HG03025 (cell line): ENCODE results near the gene POLN.

ENCODE experiments used
- ATAC-seq: cut with Tn5 transposase; IDR thresholded peaks from one replicate; pipeline ENCODE4 v1.9.1; 2021; ENCODE audit warnings: mild to moderate bottlenecking, moderate library complexity; ENCODE audit not compliant: unreplicated experiment, low FRiP score

Gene POLN

DNA sequence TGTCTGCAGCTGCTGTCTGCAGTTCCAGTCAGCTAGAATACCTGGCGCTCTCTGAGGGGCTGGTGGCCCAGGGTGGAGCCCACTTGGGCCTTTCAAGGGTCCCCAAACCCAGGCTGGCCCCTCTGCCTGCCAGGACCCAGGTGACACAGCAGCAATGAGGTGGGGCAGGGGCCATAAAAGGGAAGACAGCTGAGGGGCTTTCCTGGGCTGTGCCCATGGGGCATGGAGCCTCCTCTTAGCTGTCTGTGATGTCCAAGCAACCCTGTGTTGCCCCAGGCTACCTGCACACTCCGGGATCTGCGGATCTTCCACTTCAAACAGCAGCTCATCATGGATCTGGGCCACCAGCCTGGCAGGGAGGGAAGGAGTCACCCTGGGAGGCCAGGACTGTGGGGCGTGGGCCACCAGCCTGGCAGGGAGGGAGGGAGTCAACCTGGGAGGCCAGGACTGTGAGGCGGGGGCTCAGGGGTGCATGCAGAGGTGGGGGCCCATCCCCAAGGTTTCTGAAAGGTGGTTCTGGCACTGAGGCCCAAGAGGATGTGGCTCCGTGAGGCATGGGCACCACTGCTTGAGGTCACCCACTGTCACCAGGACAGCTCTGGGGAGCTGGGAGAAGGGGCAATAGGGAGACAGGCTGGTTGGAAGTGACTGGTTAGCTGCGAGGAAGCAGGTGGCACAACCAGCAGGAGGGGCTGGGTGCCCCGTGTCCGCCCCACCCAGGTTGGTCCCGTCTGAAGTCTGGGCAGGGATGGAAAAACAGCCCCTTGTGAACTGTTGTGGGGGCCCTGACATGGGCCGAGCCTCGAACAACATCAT, 166.5 kb downstream of the POLN start:
- ATAC-seq, result no peak

DNA sequence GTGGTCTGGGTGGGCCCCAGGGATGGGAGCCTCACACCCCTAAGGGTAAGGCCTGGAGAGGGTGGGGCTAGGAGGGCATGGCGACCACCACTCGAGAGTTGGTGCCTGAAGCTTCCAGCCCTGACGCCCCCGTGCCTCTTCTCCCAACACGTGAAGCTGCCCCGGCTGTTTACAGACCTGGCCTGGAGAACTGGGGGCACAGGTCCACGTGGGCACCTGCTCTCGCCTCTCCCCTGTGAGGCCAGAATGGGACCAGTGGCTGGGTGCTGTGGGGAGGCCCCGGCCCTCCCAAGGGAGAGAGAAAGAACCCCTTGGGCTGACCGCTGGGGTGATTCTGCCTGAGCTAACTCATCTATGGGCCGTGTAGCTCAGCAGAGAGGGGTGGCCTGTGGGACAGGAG, 167.3 kb downstream of the POLN start:
- ATAC-seq, result no peak

DNA sequence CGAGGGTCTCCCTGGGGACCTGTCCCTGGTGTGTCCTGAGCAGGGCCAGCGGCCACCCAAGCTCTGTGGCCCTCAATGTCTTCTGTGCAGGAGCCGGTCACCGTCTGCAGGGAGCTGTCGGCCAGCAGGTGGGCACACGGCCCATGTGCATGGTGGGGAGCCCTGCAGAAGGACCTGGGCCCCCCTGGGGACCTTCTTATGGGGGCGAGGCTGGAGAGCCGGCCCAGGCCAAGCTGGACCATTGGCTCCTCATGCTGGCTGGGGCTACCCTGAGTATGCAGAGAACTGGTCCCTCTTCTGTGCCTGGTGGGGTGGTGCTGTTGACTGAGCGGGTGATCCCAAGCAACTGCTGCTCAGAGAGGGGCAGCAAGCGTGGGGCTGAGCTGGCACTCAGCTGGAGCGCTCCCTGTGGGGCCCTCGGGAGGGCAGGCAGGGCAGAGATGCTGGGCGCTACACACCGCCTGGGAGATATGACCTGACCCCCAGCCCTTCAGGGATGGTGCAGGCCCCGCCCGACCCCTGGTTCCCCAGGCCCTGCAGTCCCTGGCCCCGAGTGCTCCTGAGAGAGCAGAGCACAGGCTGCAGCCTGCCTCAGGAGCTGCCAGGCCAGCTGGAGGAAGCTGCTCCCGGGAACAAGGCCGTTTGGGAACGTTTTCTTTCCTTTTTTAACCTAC, 168.0 kb downstream of the POLN start:
- ATAC-seq, result no peak

DNA sequence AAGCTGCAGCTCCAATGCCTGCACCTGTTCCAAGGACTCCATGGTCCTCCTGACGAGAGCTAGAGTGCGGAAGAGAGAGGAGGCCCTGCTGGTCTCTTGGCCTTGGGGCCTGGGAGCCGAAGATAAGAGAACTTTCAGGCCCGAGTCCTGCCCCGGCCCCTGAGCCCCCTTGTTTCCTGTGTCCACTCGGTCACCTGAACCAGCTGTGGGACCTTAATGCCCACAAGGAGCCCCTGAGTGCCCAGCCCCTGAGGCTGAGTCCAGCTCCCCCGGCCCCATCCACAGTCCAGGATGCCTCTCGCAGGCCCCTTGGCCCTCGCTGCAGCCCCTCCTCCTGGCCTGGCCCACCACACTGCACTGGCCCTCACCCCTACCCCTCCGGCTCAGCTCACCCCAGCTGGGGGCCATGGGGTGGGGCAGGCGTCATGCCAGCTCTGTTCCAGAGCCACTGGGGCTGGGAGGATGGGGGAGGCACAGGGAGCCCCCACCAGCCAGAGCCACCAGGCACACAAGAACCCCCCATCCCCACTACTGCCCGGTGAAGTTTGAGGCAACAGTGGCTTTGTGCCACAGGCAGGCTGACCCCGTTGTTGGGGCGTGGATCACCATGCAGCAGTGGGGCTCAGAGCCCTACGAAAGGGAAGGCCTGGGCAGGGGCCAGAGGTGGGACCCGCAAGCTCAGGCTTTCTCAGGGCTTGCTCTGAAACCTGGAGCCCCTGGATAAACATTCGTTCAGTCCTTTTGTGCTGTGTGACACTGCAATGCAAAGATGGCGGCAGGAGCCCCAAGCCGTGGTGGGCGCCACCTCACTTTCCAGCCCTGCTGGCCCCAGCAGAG, 168.7 kb downstream of the POLN start:
- no peak for ATAC-seq

DNA sequence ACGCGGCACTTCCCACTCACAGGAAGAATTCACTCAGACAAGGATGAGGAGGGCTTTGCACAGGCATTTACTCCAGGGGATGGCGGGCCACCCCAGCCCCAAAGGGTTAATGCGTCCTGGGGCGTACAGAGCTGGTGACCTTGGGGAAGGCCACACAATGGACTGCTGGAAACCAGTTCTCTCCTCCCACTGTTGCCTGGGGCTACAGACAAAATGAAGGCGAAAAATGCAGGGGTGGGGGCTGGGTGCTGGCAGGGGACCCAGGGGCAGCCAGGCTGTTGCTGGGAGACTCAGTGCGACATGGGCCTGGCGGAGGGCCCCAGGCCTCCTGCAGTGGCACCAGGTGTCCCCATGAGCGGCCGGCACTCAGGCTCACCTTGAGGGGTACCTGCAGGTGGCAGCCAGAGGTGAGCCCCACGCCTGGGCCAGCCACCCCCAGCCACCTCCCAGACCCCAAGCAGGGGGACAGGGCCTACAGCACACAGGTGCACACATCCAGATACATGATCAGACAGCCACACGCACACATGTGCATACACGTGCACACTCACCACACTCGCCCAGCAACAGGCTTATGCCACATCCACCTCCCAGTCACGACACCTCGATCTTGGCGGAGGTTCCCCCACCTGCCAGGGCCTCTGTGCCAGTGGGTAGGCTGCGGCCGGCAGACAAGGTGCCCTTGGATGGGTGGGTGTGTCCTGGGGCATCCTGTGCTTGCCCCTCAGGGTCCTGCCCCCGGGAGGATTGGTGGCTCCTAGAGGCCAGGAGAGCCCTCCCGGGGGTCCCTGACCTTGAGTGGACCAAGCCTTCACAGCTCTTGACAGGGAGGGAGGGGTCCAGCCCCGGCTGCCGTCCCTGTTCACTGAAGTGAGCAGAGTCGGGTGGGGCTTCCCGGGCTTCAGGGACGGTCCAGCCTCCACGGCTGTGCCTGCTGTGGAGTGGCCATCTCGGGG, 169.7 kb downstream of the POLN start:
- no peak for ATAC-seq

DNA sequence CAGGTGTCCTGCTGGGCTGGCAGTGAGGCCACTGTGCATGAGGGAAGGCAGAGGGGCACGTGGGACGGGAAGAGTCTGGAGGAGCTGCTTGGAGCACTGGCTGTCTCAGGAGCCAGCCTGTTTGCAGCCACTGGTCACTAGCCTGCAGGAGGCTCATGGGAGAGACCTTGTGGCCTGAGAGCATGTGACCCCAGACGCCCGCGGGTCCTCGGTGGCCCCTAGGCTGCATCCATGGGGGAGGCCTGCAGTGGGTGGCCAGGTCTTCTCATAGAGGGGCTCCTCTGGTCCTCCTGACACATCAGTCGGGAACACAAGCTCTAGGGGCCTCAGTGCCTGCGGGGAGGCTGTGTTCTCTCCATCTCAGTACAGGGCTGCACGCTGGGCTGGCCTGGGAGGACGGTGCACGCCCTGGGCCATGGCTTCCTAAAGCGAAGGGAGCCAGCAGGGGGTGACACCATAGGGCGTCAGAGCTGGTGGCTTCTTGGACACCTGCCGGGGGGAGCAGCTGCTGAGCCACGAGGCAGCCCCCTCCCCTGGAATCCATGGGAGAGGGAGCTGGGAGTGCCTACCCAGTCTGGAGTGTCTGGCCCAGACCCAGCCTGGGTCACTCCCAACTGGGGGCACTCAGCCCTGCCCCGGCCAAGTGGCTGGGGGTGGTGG, 170.5 kb downstream of the POLN start:
- no peak for ATAC-seq

DNA sequence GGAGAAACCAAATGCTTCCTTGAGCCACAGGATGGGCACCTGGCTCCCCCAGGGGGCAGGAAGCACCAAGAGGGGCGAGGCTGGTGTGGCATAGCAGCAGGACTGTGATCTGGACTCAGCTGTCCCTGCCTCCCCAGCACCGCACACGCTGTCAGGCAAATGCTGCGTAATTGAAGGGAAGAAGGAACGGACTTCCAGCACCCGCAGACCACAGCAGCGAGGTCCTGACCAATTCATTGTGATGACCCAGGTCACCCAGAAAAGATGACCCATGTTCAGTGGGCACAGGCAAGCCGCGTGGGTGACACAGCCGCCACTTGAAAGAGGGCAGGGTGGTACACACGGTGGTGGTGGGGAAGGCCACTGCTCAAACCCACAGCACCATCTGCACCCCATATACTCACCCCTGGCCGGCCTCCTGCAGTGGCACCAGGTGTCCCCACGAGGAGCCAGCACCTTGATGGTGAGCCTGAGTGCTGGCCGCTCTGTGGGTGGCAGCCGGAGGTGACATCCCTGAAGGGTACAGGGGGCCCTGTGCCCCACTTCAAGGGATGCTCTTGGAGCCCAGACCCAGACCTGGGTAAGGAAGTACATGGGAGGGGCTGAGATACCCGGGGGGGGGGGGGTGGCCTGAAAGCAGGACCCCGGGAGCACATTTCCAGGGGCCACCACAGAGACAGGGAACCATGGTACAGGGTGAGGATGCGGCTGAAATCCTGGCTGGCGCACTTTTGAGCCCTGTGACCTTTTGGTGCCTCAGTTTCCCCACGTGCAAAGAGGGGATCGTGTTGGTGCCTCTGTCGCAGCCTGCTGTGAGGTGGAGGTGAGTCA, 171.3 kb downstream of the POLN start:
- ATAC-seq, result no peak

DNA sequence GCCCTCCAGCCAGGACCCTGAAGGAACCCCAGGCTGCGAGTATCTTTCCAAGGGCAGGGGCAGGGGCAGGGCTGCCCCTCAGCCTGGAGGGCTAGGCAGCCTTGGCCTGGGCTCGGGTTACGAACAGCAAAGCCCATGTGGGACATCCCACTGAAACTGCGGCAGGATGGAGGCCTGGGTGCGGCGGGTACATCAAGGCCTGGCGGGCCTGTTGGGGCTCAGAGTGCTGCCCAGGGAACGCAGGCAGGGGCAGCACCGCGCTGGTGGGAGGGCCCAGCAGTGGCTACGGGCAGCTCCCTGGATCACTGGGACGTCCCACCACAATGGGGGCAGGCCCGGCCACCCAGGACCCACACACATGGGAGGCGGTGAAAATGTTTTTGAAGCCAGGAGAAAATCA, 171.9 kb downstream of the POLN start:
- no peak for ATAC-seq

DNA sequence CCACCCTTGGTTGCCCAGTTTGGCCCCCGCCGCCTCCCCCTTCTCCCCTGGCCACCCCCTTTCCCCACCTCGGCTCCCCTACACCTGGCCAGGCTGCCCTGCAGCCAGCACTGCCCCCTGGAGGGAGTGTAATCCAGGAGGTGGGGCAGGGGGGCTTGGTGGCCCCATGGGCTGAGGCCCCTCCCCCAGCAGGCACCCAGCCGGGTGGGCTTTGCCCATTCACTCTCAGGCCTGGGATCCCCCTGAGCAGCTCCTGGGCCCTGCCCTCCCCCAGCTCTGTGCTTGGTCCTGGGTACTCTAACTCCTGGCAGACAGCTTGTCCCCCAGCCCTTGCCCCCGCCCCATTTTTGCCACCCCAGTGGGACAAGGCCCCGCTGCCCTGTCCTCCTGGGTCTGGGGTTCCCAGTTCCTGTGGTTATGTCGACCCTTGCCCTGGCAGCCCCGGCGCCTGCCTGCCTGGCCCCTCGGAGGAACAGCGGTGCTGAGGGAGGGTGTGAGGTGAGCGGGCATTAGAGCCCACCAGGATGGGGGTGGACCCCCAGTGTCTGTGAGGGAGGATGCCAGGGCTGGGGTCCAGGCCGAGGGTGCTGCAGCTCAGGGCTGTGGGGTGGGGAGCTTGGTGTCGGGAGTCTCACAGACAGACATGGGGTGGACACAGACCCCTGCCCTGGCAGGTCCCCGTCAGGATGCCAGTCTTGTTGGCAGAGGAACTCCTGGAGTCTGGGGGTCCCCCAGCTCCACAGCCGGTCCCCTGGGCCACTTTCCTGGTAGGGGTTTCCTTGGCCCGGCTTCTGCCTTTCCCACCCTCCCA, 172.6 kb downstream of the POLN start:
- ATAC-seq, result no peak

DNA sequence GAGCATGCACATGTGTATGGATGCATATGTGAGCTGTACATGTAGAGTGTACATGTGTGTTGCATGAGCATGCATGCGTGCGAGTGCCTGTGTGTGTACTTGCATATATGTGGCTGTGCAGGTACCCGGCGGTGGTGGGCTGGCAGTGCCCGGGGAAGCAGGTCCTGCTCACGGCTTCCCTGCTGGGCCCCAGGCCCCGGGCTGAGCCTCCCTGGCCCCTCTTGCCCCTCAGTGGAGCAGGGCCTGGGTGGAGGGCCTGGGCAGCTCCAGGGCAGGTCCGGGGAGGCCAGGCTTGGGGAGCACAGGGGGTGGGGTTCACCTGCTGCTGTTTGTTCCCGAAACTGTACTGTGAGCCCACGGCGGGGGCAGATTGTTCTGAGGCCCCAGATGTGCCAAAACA, 173.4 kb downstream of the POLN start:
- ATAC-seq, result no peak

DNA sequence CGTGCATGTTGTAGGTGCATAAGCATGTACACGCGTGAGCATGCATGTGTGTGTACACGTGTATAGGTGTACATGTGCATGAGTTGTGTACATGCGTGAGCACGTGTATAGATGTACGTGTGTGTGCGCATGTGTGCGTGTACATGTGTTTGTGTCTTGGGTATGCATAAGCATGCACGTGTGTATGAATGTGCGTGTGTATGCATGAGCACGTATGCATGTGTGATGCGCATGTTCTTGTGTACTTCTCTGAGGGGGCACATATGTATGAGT, 173.8 kb downstream of the POLN start:
- no peak for ATAC-seq

DNA sequence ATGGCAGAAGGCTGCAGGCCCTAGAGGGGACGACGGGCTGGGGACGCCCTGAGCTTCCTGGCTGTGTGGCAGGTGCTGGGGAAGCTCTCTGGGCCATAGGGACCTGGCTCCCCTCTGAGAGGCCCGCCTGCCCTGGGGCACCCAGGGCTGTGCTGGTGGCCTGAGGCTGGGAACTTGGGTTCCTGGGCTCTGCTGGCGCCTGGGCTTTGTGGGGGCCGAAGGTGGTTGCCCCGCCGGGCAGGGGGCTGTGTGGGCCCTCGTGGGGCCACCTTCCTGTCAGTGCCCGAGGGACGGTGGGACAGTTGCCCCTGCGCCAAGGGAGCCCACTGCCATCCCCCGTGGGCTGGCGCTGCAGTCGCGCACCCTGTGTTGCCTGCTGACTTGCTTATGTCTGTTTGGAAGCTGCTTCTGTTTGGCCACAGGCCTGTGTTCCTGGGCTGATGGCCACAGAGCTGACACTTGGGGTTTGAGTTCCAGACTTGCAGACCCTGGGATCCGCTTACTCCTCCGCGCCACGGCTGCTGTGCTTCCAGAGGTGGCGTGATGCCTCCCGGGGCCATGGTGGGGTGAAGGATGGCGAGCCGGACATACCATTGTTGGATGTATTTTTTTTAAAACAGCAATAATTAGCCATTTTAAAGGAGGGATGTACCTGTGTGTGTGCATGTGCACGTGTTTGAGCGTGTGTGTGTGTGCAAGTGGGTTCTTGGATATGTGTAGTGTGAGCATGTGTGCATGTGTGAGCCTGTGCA, 174.3 kb downstream of the POLN start:
- no peak for ATAC-seq

DNA sequence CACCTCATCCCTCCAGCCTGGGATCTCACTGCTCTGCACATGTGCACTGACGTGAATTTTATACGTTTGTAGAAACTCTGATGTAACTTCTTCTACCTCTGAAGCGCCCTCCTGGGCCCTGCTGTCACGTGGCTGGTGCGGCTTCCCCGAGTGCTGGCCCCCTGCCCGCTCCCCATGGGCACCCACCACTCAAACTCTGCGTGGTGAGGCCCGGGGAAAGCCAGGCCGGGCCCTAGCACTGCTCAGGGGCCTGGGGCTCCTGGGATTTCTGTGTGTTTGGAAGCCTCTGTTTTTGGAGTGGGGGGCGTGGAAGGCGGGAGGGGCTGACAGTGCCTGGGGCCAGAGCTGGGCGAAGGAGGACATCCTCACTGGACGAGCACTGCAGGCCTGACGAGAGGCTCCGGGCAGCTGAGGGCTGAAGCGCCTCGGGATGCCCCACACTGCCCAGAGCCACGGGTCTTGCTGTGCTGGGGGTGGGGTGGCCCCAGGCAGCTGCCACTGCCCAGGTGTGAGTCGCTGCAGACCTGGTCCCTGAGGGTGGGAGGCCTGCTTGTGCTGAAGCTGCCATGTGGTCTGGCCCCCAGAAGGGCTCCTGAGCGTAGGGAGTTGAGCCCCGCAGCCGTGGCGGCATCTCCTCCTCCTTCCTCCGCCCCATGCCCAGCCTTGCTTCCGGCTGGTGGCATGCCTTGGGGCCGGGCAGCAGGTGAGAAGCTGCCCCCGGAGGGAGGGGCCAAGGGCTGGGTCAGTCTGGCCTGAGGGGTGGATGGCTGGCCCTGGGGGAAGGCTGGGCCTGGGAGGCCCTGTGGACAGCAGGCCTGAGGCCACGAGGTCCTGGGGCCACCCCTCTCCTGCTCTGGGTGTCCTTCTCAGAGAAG, 175.1 kb downstream of the POLN start:
- no peak for ATAC-seq

DNA sequence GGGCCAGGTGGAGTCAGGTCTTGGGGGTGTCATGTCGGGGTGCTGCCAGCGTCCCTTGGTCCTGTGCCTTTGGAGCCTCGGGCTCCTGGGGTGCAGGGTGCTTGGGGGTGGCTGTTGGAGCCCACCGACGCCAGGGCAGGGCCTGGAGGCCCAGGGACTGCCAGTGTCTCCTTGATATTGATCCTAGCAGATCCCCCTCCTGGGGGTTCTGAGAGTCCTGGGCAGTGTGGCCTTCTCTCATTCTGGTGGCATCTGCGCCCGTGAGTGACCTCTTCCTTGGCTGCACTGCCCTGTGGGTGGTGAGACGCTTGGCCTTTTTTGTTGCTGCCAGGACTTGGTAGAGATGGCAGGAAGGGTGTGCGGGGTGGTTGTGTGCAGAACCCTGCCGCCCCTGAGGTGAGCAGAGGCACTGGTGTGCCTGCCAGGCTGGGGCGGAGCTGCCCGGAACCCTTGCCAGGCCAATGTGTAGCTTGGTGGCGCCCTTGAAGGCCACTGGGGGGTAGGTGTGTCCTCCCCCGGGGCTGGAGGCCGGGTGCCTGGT, 175.8 kb downstream of the POLN start:
- no peak for ATAC-seq

DNA sequence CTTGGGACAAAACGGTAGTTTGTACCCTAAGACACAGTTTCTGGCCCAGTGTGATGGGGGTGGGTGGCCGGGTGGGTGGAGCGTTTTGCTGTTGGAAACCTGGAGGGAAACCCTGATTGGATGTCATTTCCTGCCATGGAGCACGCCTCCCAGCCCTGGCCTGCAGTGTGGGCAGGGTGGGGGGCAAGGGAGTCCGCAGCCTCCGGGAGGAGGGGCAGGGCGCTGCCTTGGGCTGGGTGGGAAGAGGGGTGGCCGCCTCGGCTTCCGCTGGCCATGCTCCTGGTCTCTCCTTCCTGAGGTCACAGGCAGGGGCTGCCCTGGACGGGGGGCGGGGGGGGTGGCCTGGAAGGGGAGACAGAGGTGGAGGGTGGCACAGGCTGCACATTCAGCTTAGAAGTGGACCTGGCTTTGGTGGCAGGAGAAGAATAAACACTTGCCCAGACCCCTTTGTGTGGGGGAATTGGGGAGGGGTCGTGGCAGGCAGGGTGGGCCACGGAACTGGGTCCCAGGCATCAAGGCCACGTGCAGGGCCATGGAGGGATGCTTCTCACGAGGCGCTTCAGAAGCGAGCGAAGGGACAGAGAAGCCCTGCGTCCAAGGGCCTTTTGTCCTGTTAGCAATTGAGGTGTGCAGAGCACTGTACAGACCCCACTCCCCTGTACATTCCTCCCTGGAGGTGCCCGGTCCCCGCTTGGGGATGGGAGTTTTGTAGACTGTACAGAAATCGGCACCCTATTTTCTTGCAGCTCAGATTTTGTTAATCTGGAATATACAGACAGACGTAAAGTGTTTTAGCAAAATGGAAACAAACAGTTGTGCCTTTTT, 176.6 kb downstream of the POLN start:
- no peak for ATAC-seq
